Tibial nerve (tissue), 4 donors: ENCODE measurements around the gene SLC25A18. TPM values are rescaled to one million over a fixed set of nuclear protein-coding genes. Genes with fewer than 3 reads are reported as not detected.

Source experiments
- DNase-seq, 2 donors: peaks; one replicate each; pipeline ENCODE4 v3.0.0-alpha.2; 2019; ENCODE audit warnings: low spot score in 2 of 2
- H3K27ac ChIP-seq, 4 donors: fragments of 200-600 bp; sonication (generic) in 3 of 4; one replicate each; pipeline ENCODE4 v1.5.1; 2017 to 2019; ENCODE audit warnings: mild to moderate bottlenecking in 1 of 4
- H3K27me3 ChIP-seq, 2 donors: fragments of 200-600 bp; sonication (generic) in 1 of 2; one replicate each; pipeline versions ENCODE4 v1.5.1 to v1.6.0; 2017 to 2019
- H3K36me3 ChIP-seq, 3 donors: fragments of 200-600 bp; sonication (generic); one replicate each; pipeline ENCODE4 v1.5.1; 2018 to 2019
- H3K4me1 ChIP-seq, 4 donors: fragments of 200-600 bp; sonication (generic) in 3 of 4; one replicate each; pipeline ENCODE4 v1.5.1; 2017 to 2019
- H3K4me3 ChIP-seq, 4 donors: fragments of 200-600 bp; sonication (generic) in 3 of 4; one replicate each; pipeline ENCODE4 v1.5.1; 2017 to 2019; ENCODE audit warnings: mild to moderate bottlenecking in 1 of 4, moderate library complexity in 1 of 4
- H3K9me3 ChIP-seq, 4 donors: fragments of 200-600 bp; sonication (generic) in 3 of 4; one replicate each; pipeline ENCODE4 v1.5.1; 2017 to 2019
- EP300 ChIP-seq, 2 donors: sonication (generic); formaldehyde crosslinking; IDR thresholded peaks; one replicate each; pipeline ENCODE4 v1.6.1; 2017; ENCODE audit warnings: antibody characterized with exemption in 2 of 2, mild to moderate bottlenecking in 1 of 2
- POLR2A ChIP-seq, 2 donors: fragments of 450-650 bp; IDR thresholded peaks; one replicate each; pipeline ENCODE4 v1.6.1; 2017; ENCODE audit warnings: antibody characterized with exemption in 2 of 2, mild to moderate bottlenecking in 2 of 2, moderate library complexity in 2 of 2
- WGBS, 2 donors: methylation state at CpG; one replicate each; pipeline ENCODE4 v1.1.5; 2018; 5-methylcytosine and 5-hydroxymethylcytosine counted together
- total RNA-seq, 4 donors: library from RNA; depleted of rRNA; stranded (reverse); fragments of >200 nt; gene quantifications; one replicate each; pipeline ENCODE4 v1.1.0, GENCODE V29; 2016
- TF ChIP-seq, protein P1 (sequence below), 5 experiments: fragments of 200-600 bp in 3 of 5; fragments of 450-650 bp in 2 of 5; sonication (generic) in 3 of 5; IDR thresholded peaks; one replicate each; pipeline ENCODE4 v1.5.1; 2016 to 2019; ENCODE audit warnings: antibody characterized with exemption in 5 of 5, mild to moderate bottlenecking in 3 of 5, moderate library complexity in 2 of 5

The SLC25A18 gene
- total RNA-seq, 4 donors from 2014 or later, result 2.2 to 5.9 (median 4.8) TPM

- WGBS, 2 donors, result 46 to 47% methylated on average over 10 of the region's 10 CpGs
- peaks cover 0 to 24% (median 10%) of the 10 kb centered on the region in 4 donors for H3K4me1 ChIP-seq
- H3K27me3 ChIP-seq, result no peaks in the 10 kb centered on the region
- peak overlapping the region; percentile 59 to 73 (median 66) for H3K4me3 ChIP-seq
- H3K27ac ChIP-seq, result peak overlapping the region; percentile 94 to 98 (median 95)
- TF ChIP-seq EP300 (IDR thresholded peaks at IDR 0.05) (no peak), POLR2A (IDR thresholded peaks at IDR 0.05) (no peak)
- TF ChIP-seq, protein P1, sequence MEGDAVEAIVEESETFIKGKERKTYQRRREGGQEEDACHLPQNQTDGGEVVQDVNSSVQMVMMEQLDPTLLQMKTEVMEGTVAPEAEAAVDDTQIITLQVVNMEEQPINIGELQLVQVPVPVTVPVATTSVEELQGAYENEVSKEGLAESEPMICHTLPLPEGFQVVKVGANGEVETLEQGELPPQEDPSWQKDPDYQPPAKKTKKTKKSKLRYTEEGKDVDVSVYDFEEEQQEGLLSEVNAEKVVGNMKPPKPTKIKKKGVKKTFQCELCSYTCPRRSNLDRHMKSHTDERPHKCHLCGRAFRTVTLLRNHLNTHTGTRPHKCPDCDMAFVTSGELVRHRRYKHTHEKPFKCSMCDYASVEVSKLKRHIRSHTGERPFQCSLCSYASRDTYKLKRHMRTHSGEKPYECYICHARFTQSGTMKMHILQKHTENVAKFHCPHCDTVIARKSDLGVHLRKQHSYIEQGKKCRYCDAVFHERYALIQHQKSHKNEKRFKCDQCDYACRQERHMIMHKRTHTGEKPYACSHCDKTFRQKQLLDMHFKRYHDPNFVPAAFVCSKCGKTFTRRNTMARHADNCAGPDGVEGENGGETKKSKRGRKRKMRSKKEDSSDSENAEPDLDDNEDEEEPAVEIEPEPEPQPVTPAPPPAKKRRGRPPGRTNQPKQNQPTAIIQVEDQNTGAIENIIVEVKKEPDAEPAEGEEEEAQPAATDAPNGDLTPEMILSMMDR (IDR thresholded peaks at IDR 0.05), result no peak
- H3K36me3 ChIP-seq, result peaks cover 0 to 9% (median 0%) of the 10 kb centered on the region in 3 donors
- no peak for DNase-seq
- H3K9me3 ChIP-seq, result no peaks in the 10 kb centered on the region
These were observed 74.3 kb downstream of the SLC25A18 start for GRCh38 chr22:17637490-17638181.

GRCh38 chr22:17638182-17638431 lies 74.8 kb downstream of the SLC25A18 start:
- H3K36me3 ChIP-seq, result peaks cover 0 to 13% (median 0%) of the 10 kb centered on the region in 3 donors
- no peaks in the 10 kb centered on the region for H3K27me3 ChIP-seq
- peaks cover 0 to 24% (median 10%) of the 10 kb centered on the region in 4 donors for H3K4me1 ChIP-seq
- peak overlapping the region; percentile 59 to 73 (median 66) for H3K4me3 ChIP-seq
- DNase-seq, result peak in 1 of 2 donors; percentile 47
- H3K27ac ChIP-seq, result peak overlapping the region; percentile 94 to 98 (median 95)
- TF ChIP-seq EP300 (IDR thresholded peaks at IDR 0.05) (no peak), POLR2A (IDR thresholded peaks at IDR 0.05) (no peak)
- TF ChIP-seq, protein P1 (IDR thresholded peaks at IDR 0.05), result no peak
- WGBS, 2 donors, result 1 to 2% methylated on average over 10 of the region's 10 CpGs
- H3K9me3 ChIP-seq, result no peaks in the 10 kb centered on the region

DNA sequence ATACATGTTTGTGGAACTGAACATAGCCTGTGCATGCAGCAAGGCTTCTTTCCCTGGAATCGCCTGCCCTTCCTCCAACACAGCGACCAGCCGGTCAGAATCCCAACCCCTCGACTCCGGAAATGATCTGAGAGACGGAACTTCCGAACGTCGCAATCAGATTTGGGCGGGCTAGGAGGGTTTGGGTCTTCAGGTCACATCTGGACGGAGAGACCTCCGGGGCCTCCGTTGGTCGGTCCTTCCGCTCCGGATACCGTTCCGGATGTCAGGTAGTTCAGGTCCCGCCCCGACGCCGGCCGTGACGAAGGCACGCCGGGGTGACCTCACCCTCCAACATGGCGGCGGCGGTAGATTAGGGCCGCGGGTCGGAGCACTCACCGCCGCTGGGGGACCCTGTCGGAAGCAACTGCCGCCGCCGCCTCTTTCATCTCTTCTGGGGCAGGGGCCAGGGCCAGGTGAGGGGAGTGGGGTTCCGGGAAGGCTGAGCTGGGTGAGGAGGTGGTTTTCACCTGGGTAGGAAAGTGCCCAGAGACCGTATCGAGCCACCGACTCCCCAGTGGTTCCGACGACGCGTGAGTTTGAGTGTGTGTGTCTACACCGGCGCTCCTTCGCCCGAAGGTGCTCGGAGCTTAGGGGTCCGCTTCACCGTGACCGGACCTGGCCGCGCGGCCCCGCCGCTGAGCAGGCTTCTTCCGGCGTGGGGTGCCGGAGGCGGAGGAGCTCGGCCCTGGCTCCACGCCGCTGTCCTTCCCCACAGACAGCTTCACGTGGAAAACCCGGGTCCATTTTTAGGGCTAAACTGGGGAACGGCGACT lies 75.3 kb downstream of the SLC25A18 start, which contains the start of gene BCL2L13:
Gene BCL2L13 (plus strand): TSS at position 326 of the 815 bp plus-strand sequence. CDS start 16,955 bp downstream, outside the sequence.
- Histone ChIP-seq H3K27ac (peak within 1 kb of the TSS; percentile 94 to 98 (median 95)), H3K27me3 (no peaks in the 10 kb centered on the region), H3K9me3 (no peaks in the 10 kb centered on the region), H3K4me3 (peak within 1 kb of the TSS; percentile 59 to 73 (median 66)), H3K36me3 (peaks cover 0 to 13% (median 0%) of the 10 kb centered on the region in 3 donors), H3K4me1 (peaks cover 0 to 24% (median 10%) of the 10 kb centered on the region in 4 donors)
- peak; percentile 96 to 99 for TF ChIP-seq POLR2A (IDR thresholded peaks at IDR 0.05)
- TF ChIP-seq, protein P1 (IDR thresholded peaks at IDR 0.05), result peak in 2 of 5 experiments; percentile 48 to 69
- TF ChIP-seq EP300 (IDR thresholded peaks at IDR 0.05), result peak; percentile 64 to 99
- DNase-seq, result peak; percentile 85 to 87
- WGBS, 2 donors, result 0 to 1% methylated on average over 31 to 66 of the region's 70 CpGs

- Histone ChIP-seq H3K36me3 (peaks cover 0 to 13% (median 0%) of the 10 kb centered on the region in 3 donors), H3K27me3 (no peaks in the 10 kb centered on the region), H3K27ac (peak overlapping the region; percentile 94 to 98 (median 95)), H3K4me1 (peaks cover 0 to 24% (median 10%) of the 10 kb centered on the region in 4 donors), H3K4me3 (peak overlapping the region; percentile 59 to 73 (median 66)), H3K9me3 (no peaks in the 10 kb centered on the region)
- 8% methylated on average over 8 of the region's 8 CpGs for WGBS, 2 donors
- no peak for DNase-seq
- TF ChIP-seq POLR2A (IDR thresholded peaks at IDR 0.05) (no peak), EP300 (IDR thresholded peaks at IDR 0.05) (no peak)
- TF ChIP-seq, protein P1 (IDR thresholded peaks at IDR 0.05), result no peak
These were observed 76.0 kb downstream of the SLC25A18 start for GRCh38 chr22:17639247-17639741.

Other genes starting within 250 kb of the SLC25A18 start
- gene CECR2, start 194.0 kb upstream of the SLC25A18 start, total RNA-seq, result 1 to 10 TPM; 2.4 to 5.1 (median 3.6) TPM
- 100 to 1,000 TPM in 3 of 4 donors, 10 to 100 TPM in 1; 94.3 to 138 (median 120) TPM for gene ATP6V1E1, start 65.3 kb downstream of the SLC25A18 start, total RNA-seq
- 10 to 100 TPM; 47.4 to 74.7 (median 60.9) TPM for gene BCL2L13, start 75.3 kb downstream of the SLC25A18 start, total RNA-seq
- 10 to 100 TPM in 2 of 4 donors, 1 to 10 TPM in 2; 6.3 to 47.1 (median 13.7) TPM for gene BID, start 211.0 kb downstream of the SLC25A18 start, total RNA-seq